Measurements from ENCODE around the gene NDUFAF8. TPM values are rescaled to one million over a fixed set of nuclear protein-coding genes. Genes with fewer than 3 reads are reported as not detected.

Gene NDUFAF8
- total and polyA plus RNA-seq, 10 of the 15 experiments (the other 5 are each of a cell fraction or from before 2014, with no cell fraction given) = 22.0 to 307 (median 106) TPM

- POLR2A ChIA-PET = no interaction called here
- in situ Hi-C loops (cut with MboI) (loop anchor here (25.0 kb wide), 1 partner anchor 234 kb away; no protein-coding TSS in a partner anchor), intact Hi-C loops (cut with micrococcal nuclease; ENCODE audit: unreplicated experiment) (no loop called here)
- WGBS (ENCODE audit: insufficient coverage, insufficient replicate concordance, low lambda C conversion rate, missing lambda C conversion rate) = 98% methylated on average over 9 of the region's 10 CpGs
- H3K27me3 ChIP-seq (replicated peaks in 1 of 2; ENCODE audit: control insufficient read depth in 2 of 2, insufficient read depth in 2 of 2, low read length in 1 of 2) = no peaks in the 10 kb centered on the region
- peaks cover 20% of the 10 kb centered on the region for H3K4me1 ChIP-seq (ENCODE audit: control insufficient read depth, insufficient read depth, low read length)
- RAD21 ChIA-PET (ENCODE audit: unreplicated experiment) = interaction anchor here (0.7 kb wide), 1 partner anchor 63 kb away, joined by 3 read pairs; no protein-coding TSS in a partner anchor
- DNase-seq (ENCODE audit: low read depth, low spot score) (no peak), FAIRE-seq (no peak), ATAC-seq (no peak)
- H3K4me3 ChIP-seq = no peak overlapping the region
- peaks cover 3% of the 10 kb centered on the region for H3K79me2 ChIP-seq (ENCODE audit: control insufficient read depth, insufficient read depth, low read length)
- CTCF ChIA-PET = interaction anchor here (0.7 kb wide), 1 partner anchor 95 kb away, joined by 3 read pairs; no protein-coding TSS in a partner anchor
- SMC1A ChIA-PET (ENCODE audit: uncharacterized antibody, unreplicated experiment) = no interaction called here
- no peak overlapping the region for H3K27ac ChIP-seq (ENCODE audit: control insufficient read depth, insufficient read depth)
- no peaks in the 10 kb centered on the region for H3K9me3 ChIP-seq (replicated peaks; ENCODE audit: control insufficient read depth, insufficient read depth, low read length)
- no peaks in the 10 kb centered on the region for H4K20me1 ChIP-seq (ENCODE audit: control insufficient read depth, insufficient read depth)
- no TSS peak for BruUV-seq (replicated peaks)
- H2AFZ ChIP-seq (ENCODE audit: control insufficient read depth, low read depth, low read length) = no peak overlapping the region
- TF ChIP-seq WRNIP1 (IDR thresholded peaks at IDR 0.05; ENCODE audit: borderline replicate concordance, low read depth, low read length) = no peak
- no peak for TF ChIP-seq RELB (IDR thresholded peaks at IDR 0.05; ENCODE audit: low read depth)
- no peak for TF ChIP-seq DPF2 (IDR thresholded peaks at IDR 0.05)
- no peak for TF ChIP-seq MYC (IDR thresholded peaks at IDR 0.05; ENCODE audit: insufficient read depth, insufficient read length, insufficient replicate concordance, low read length, severe bottlenecking)
- no peak for TF ChIP-seq CTCF (IDR thresholded peaks at IDR 0.05 in 2 of 3, conservative IDR thresholded peaks at IDR 0.05 in 1 of 3; ENCODE audit: control insufficient read depth in 2 of 3, extremely low read depth in 1 of 3, insufficient read depth in 1 of 3, low read depth in 3 of 3, low read length in 3 of 3)
- TF ChIP-seq KLF5 (IDR thresholded peaks at IDR 0.05; ENCODE audit: partially characterized antibody) = no peak
- TF ChIP-seq TCF12 (IDR thresholded peaks at IDR 0.05; ENCODE audit: low read depth, low read length) = no peak
- no peak for TF ChIP-seq ZNF592 (IDR thresholded peaks at IDR 0.05)
- no peak for TF ChIP-seq HDAC6 (IDR thresholded peaks at IDR 0.05; ENCODE audit: unreplicated experiment)
- no peak for TF ChIP-seq SMAD1 (IDR thresholded peaks at IDR 0.05; ENCODE audit: low read depth, partially characterized antibody)
- H3K36me3 ChIP-seq (ENCODE audit: control insufficient read depth in 2 of 2, insufficient read depth in 2 of 2, low read length in 1 of 2) = peaks cover 2% of the 10 kb centered on the region in 2 experiments; a peak in 3 of 4 replicates
- no peak overlapping the region for H3K4me2 ChIP-seq (ENCODE audit: control insufficient read depth, insufficient read depth)
- H3K9ac ChIP-seq (ENCODE audit: control insufficient read depth, insufficient read depth, low read length) = no peak overlapping the region
Measured at GRCh38 chr17:81246343-81246670, 7.2 kb downstream of the NDUFAF8 start.

All from GM12878 (cell line).